Stimulated activated CD4-positive, alpha-beta T cell treated with anti-CD3 and anti-CD28 coated beads, Interleukin-12 subunit alpha, Interleukin-12 subunit beta, amount 100 ng/mL, for 48 hours (primary cell): ENCODE measurements around the gene PNMA6E.
"Not testable (repeated sequence)": the region's sequence is repeated elsewhere in the genome, so short reads cannot be mapped to it uniquely, and the experiment has no call there.

Source experiments
- DNase-seq, 3 donors: peaks; one replicate each; pipeline ENCODE4 v3.0.0-alpha.2; 2020; ENCODE audit warnings: low read depth in 2 of 3, low spot score in 1 of 3

The PNMA6E gene

DNA sequence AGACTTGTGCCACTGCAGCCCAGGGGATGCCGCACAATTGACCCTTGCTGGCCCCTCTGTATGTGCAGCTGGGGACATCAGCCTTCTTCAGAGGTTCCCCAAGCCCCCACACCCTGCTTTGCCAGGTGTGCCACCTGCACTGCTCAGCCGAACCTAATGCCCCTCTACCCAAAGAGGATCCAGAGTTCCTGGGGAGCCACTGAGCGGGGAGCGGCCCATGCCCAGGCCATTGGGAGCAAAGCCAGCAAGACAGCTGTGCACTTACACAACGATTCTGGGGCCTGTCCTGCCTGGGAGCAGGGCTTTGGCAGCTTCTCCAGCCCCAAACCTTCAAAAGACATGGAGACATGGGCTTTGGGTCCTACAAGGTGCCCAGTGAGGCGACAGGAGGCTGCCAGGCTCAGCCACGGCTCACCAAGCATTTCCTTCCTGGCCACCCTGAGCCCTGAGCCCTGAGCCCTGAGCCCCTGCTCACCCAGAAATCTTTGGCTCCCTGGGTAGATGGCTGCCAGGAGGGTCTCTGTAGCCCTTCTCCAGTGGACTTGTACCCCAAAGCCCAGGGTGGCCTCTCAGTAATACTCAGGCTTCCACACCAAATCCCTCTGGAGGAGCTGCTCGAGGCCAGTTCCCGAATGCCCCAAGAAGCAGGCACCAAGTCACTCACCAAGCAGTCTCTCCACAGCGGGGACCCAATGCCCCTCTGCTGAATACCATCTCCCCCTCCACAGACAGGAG is 13.0 kb downstream of the PNMA6E start:
- DNase-seq: no peak

DNA sequence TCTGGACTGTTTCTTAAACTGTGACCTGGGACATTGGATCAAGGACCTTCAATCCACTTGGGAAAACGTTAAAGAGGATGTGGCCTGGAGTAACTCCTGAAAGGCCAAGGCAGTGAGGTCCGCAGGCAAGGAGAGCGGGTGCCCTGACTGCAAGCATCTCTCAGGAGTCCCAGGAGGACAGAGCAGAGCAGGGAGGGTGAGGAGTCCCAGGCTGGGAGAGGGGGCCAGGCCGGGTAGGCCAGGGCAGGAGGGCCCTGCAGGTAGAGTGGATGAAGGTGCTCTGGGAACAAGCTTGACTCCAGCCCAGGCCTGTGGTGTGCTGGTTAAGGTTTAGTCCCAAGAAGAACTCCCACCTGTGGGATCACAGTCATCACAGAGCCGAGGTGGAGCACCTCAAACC is 13.8 kb downstream of the PNMA6E start:
- DNase-seq: no peak

DNA sequence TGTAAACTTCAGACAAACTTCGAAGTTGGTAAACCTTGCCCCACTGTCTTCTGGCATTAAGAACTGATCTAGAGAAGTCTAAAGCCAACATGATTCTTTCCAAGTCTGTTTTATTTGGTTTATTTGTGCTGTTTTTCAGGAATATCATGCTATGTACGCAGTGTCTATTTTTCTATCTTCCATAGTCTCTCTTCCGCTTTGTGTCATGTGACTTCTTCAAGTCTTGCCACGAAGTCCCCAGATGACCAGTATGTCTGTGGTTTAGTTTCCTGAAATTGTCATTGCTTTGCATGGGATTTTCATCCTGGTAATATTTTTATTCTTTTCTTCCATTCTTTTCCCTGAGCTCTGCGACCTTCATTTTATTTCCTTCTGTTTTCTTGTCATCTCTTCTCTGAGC is 15.1 kb downstream of the PNMA6E start:
- DNase-seq: no peak

DNA sequence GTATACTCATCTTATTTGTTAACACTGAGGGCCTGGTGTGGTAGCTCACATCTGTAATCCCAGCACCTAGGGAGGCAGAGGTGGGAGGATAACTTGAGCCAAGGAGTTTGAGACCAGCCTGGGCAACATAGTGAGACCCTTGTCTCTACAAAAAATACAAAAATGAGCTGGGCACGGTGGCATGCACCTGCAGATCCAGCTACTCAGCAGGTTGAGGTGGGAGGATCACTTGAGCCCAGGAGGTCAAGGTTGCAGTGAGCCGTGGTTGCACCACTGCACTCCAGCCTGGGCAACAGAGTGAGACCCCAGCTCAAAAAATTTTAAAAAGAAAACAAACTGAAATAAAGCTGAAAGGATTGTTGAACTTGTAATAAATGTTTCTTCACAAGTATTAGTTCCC is 16.2 kb downstream of the PNMA6E start:
- not testable (repeated sequence) for DNase-seq

DNA sequence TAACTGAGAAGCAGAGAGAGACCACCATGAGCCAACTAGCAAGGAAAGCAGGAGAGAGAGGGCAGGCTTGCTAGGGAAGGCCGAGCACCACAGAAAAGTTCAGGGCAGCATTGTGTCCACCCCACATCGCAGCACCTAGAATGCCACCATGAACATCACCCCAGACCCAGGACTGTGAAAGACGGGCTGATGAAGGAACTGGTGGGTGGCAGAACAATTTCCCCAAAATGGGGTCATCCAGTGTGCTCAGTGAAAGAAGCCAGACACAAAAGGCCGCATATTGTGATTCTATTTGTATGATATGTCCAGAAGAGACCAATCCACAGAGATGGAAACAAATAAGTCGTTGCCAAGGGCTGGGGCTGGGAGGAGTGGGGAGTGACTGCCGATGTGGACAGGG is 16.8 kb downstream of the PNMA6E start:
- DNase-seq: no peak

DNA sequence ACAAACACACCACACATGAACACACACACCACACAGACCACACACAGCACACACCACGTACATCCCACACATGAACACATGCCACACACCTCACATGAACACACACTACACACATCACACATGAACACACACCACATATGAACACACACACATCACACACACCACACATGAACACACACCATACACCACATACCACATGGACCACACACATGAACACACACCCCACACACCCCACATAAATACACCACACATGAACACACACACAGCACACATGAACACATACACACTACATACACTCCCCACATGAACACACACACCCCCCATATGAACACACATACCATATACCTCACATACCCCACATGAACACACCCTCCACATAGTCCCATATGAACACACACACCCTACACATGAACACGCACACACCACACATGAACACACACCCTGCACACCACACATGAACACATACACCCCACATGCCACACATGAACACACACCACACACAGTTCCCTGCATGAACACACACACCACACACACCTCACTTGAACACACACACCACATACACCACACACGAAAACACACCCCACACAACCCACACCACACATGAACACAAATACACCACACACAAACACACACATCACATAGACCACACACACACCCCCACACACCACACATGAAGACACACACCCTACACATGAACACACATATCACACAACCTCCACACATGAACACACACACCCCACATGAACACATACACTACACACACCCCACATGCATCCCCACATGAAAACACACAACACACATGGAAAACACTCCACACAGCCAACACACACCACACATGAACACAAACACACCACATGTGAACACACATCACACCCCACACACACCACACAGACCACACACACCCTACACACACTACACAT is 18.3 kb downstream of the PNMA6E start:
- DNase-seq: no peak

DNA sequence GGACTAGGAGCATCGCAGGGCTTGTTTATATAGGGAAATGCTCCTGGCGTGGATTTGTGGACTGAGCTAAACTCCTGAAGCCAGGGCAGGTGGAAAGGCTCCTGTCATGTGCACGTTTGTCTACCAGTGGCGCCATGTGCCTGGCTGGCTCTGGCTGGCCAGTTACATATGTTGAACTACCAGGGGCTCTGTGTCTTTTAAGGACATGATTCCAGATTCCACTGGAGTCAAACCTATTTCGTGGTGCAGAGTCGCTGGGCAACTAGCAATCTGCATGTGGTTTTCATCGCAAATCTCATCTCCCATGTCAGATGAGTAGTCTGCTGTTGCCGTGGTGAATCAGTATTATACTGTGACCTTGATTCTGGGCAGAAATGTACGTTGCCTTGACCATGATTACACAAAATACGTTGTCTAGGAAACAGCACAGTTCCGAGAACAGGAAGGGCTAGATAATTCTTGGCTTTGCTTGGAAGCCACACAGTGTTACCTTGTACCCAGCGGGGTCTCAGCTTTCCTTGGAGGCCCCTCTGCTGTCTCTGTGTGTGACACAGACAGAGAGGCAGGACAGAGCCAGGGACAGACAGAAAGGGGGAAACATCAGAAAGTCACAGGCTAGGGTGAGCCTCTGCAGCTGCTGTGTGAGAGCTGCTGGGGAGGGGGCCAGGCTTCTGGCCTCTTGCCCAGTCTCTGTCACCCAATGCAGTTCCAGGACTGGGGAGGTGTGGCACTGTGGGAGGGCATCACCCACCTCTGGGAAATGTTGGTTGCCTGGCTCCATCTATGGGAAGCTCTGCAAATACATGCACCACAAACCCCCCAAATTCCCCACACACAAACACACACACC is 19.2 kb downstream of the PNMA6E start:
- peak in 1 of 3 donors; percentile 9 for DNase-seq

DNA sequence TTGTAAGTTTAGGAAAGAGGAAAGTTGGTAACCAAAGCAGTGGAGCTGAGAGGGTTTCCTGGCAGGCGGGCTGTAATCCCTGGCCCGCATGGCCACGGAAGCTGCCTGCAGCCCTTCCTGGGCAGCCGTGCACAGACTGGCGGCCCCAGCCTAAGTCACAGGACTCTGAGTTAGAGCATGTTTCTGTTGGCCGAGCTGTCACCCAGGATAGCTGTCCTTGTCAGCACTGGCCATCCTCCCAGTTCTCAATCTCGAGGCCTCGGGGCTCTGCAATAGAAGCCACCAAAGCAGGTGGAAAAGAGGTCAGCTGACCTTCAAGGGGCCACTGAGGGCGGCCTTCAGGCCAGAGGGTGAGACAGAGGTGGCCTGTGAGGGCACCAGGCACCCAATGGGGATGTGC is 20.5 kb downstream of the PNMA6E start:
- DNase-seq: no peak

DNA sequence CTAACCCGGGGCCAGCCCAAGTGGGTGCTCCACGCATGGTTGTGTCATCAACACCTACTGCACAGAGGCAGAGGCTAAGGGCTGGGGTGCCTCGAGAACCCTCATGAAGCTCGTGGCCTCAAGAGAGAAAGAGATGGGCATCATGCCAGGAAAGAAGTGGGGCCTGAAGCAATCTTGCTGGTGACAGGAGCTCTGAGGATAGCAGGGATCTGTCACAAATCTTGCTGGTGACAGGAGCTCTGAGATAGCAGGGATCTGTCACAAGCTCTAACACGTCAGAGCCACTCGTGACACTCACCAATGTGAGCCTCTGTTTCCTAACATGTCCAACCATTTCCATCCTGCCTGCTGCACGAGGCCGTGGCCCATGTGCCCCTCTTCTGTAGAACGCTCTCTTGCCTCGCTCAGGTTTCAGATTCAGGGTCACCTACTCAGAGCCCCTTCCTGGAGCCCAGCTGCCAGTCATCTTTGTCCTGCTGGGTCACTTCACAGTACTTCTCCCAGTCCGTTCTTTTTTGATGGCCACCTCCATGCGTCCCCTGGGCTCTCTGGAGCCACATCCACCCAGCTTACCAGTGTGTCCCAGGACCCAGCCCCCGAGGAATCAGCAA is 21.1 kb downstream of the PNMA6E start:
- DNase-seq: no peak

DNA sequence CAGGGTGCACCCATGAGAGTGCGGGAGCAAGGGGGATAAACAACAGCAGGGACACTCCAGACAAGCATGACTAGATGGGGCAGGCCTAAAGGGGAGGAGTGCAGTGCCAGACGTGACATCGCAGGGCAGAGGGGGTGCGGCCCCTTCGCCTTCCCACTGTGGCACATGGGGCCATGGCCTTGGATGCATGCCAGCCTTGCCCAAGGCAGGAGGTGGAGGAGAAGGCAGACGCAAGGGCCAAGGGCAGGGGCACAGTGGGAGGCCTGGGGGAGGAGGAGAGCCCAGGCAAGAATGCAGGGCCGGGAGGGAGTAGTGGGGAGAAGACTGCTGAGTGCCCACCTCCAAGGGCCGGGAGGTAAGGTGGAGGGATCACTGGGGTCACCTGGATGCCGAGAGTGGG is 21.6 kb downstream of the PNMA6E start:
- DNase-seq: no peak

DNA sequence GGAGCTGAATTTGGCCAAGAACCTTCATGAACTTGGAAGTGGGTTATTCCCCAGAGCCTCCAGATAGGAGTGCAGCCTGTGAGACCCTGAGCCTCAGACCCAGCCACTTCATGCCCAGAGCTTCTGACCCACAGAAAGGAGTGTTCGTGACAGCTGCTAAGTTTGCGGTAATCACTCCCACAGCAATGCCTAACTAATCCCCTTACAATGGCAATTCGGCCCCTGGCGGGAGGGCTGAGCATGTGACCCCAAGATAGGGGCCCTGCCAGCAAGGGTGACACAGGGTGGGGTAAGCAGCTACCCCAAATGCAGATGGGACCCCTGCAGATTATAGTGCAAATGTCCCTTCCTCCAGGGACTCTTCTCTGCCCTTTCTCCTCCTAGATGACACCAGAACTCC is 22.5 kb downstream of the PNMA6E start:
- no peak for DNase-seq

DNA sequence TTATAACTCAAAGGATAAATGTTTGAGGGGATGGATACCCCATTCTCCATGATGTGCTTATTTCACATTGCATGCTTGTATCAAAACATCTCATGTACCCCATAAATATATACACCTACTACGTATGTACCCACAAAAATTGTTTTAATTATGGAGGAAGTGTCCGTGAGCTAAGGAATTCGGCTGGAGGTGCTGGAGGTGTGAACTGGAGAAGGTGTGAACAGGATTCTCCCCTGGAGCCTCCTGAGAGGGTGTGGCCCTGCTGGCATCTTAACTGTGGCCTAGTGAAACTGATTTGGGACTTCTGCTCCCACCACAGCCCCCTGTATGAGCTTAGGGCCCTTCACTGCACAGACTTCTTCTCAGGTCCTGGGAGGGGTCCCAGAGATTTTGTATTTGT is 23.4 kb downstream of the PNMA6E start:
- no peak for DNase-seq

DNA sequence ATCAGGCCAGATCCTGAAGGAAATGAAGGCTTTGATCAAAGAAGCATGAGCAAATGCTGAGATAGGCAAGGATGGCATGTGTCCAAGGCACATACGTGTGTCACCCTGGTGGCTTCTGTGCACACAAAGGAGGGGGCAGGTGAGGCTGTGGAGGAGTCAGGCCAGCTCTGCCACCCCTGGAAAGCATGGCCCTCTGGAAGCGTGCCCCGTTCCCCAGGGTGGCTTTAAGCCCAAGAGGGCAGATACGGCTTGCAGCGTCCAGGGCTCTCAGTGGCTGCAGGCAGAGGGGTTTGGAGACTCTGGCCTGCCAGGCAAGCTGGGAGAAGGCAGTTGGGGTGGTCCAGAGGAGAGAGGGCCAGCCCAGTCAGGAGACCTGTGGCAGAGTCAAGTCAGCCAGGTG is 25.6 kb downstream of the PNMA6E start:
- DNase-seq: no peak

DNA sequence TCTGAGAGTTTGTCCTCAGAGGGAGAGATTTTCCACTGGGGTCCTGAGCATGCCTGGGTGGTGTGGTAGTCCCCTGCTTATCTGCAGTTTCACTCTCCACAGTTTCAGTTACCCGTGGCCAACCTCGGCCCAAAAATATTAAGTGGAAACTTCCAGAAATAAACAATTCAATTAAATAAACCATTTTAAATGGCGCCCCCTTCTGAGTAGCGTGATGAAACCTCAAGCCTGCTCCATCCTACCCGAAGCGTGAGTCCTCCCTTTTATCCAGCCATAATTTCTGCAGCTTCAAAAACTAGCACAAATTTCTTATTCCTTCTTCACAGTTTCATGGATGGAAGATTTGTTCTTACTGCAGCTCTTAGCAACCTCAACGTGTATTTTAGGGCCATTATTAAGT is 26.7 kb downstream of the PNMA6E start:
- DNase-seq: no peak

DNA sequence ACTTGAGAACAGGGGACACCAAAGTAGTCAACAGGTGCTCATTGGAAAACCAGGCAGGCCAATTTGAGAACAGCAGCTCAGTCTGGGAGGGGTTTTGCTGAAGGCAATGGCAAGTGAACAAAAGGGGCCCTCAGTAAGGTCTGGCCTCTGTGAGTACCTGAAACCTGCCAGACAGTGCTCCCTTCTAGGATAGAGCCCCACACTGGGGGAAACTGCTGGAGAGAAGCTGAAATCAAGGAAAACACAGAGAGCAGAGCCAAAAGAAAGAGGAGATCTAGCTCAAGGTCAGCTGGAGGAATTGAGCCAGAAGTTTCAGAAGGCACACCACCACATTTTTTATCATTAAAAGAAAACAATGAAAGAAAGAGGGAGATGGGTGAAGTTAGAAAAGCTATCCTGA is 28.2 kb downstream of the PNMA6E start:
- DNase-seq: no peak

DNA sequence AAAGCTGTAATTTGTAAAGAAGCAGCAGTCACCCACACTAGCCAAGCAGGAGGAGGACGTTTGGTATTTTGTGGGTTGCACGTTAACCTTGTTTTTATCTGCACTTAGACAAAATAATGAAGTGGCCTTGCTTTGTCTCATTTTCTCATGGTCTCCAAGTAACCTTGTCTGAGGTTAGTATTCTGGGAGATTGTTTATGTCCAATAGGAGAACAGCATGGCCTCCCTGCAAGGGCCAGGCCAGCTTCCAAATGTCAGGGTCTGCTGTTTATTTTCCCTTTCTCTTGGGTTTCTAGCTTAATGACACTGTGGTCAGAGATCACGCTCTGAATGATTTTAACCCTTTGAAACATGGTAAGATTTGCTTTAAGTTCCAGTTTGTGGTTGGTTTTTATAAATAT is 29.9 kb downstream of the PNMA6E start:
- DNase-seq: no peak

DNA sequence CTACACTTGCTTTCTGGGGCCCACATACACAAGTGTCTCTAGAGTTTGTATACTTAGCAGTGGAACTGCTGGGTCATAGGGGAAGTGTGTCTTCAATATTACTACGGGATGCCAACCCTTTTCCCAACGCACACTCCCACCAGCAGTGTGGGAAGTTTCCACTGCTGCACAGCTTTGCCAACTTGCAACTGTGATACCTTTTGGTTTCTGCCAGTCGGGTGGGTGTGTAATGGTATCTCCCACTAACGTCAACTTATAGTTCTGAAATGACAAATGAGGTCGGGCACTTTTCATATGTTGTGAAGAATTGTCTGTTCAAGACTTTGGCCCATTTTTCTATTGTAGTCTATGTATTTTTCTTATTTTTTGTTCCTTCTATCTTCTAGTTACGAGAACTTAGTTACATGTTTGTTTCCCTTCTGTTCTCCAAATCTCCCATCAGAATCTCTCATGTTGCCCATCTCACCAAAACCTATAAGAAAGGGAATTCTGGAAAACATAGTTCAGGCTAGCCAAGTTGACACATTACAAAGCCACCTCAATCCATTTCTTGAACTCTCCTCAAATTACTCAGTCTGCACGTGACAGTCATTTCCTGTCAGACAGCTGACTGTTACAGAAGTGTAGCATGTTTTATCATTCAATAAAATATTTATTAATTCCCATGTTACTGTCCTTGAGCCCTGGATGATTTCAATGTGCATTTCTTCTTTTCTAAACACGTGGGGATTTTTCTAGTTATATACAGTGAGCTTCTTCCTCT is 30.7 kb downstream of the PNMA6E start:
- DNase-seq: no peak

DNA sequence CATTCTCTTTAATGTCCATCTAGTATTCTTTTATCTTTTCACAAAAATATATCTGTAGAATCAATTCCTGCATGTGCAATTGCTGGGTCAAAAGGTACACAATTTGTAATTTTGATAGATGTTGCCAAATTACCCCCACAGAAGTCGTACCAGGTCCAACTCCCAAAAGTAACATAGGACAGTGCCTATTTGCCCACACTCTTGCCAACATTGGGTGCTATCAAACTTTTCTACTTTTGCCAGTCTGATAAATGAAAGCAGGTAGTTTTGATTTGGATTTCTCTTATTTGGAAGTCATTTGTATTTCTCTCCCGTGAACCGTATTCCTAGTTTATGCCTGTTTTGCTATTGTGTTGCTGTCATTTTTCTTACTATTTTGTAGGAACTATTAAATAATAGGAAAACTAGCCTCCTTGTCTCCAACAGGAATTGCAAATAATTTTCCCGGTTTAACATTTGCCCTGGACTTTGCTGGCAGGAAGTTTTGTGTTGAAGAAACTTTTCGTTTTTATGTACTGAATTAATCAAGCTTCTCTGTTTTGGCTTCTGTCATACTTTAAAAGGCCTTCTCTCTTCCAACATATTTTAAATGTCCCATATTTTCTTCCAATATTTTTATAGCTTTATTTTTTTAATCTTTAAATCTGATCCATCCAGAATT is 34.1 kb downstream of the PNMA6E start:
- no peak for DNase-seq

DNA sequence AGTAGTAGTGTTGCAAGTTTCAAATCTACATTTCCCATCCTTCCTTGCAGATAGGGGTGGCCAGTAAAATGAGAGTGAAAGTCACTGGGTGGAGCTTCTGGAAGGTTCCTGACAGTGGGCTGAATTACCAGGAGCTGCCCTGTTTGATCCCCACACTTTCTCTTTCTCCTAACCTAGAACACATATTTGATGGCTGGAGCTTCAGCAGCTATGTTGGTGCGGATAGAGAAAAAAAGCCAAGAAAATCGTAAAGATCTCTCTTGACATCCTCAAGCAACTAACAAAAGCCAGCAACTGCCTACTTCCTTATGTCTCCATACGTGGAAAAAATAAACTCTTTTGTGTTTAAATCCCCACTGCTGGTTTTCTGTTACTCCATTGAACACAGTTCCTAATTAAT is 35.0 kb downstream of the PNMA6E start:
- DNase-seq: no peak

DNA sequence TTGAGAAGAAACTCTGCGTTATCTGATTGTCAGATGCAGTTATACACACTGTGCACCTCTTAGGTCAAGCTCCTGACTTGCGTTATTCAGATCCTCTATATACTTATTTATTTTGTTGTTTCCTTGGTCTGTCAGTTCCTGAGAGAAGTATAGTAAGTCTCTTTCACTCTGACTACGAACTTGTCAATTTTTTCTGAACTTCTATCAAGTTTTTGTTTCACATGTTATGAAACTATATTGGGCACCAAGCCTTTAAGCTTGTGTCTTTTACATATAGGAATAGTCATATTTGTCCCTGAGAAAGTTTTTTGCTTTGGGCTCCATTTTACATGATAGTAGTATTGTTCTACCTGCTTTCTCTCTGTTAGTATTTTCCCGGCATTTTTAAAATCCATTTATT is 35.5 kb downstream of the PNMA6E start:
- DNase-seq: no peak
